B cell (primary cell): ENCODE results near the gene TNNI3. TPM values are rescaled to one million over a fixed set of nuclear protein-coding genes. Genes with fewer than 3 reads are reported as not detected.
A peak's percentile ranks its signal among the peaks of the same experiment; 100 is the strongest.

Source experiments
- ATAC-seq: fragments of 200-7000 bp; cut with Tn5 transposase; one replicate; pipeline ENCODE4 v1.10.0; 2021; ENCODE audit warnings: low read depth, mild to moderate bottlenecking, moderate number of reproducible peaks, moderate library complexity
- CTCF ChIA-PET: fragments of 350-600 bp; sonication (Branson Sonifier 250); formaldehyde crosslinking; loops from one replicate; lab custom pipeline; 2021; ENCODE audit warnings: antibody characterized with exemption, inconsistent platforms; lab: Charles Lee
- POLR2A ChIA-PET: fragments of 350-600 bp; sonication (Branson Sonifier 250); formaldehyde crosslinking; loops from one replicate; lab custom pipeline; 2021; ENCODE audit warnings: antibody characterized with exemption; lab: Charles Lee
- DNase-seq: peaks from one replicate; pipeline ENCODE4 v3.0.0; 2013
- H2AFZ ChIP-seq: 2 replicates; pipeline ENCODE4 v1.6.1; 2012; ENCODE audit warnings: mild to moderate bottlenecking, low read depth, low read length; ENCODE audit not compliant: insufficient read depth, poor library complexity, severe bottlenecking
- H3K27ac ChIP-seq, 2 donors: 1 replicate in 1 of 2; 2 replicates in 1 of 2; pipeline ENCODE4 v1.5.1; 2012 to 2013; ENCODE audit warnings: low read length in 2 of 2, mild to moderate bottlenecking in 2 of 2, moderate library complexity in 1 of 2
- H3K27me3 ChIP-seq, 4 experiments: fragments of 200-600 bp in 1 of 4; sonication (generic) in 1 of 4; replicated peaks in 1 of 4; 1 replicate in 2 of 4; 2 replicates in 2 of 4; pipeline versions ENCODE4 v1.6.1 to v1.7.0; 2013 to 2016; ENCODE audit warnings: low read length in 3 of 4, mild to moderate bottlenecking in 2 of 4, mixed read lengths in 1 of 4, moderate library complexity in 1 of 4; ENCODE audit not compliant: insufficient read depth in 4 of 4, control insufficient read depth in 3 of 4; ENCODE audit errors: control extremely low read depth in 1 of 4
- H3K36me3 ChIP-seq, 2 experiments: replicated peaks in 1 of 2; 1 replicate in 1 of 2; 2 replicates in 1 of 2; pipeline versions ENCODE4 v1.6.1 to v1.7.1; 2013; ENCODE audit warnings: low read length in 1 of 2; ENCODE audit not compliant: insufficient read depth in 2 of 2, control insufficient read depth in 1 of 2; ENCODE audit errors: control extremely low read depth in 1 of 2, extremely low read depth in 1 of 2
- H3K4me1 ChIP-seq, 2 donors: fragments of 200-600 bp in 1 of 2; sonication (generic) in 1 of 2; 1 replicate in 1 of 2; 2 replicates in 1 of 2; pipeline versions ENCODE4 v1.5.1 to v1.6.1; 2013 to 2017; ENCODE audit warnings: low read length in 2 of 2; ENCODE audit not compliant: control insufficient read depth in 2 of 2, insufficient read depth in 2 of 2
- H3K4me2 ChIP-seq: replicated peaks from 2 replicates; pipeline ENCODE3; 2012; ENCODE audit warnings: mild to moderate bottlenecking, low read depth, low read length; ENCODE audit not compliant: poor library complexity, severe bottlenecking
- H3K4me3 ChIP-seq, 5 experiments: fragments of 200-600 bp in 1 of 5; sonication (generic) in 1 of 5; 1 replicate in 3 of 5; 2 replicates in 2 of 5; pipeline versions ENCODE4 v1.5.1 to v1.7.0; 2011 to 2016; ENCODE audit warnings: low read length in 4 of 5, mild to moderate bottlenecking in 4 of 5, low read depth in 2 of 5, control low read depth in 1 of 5, moderate library complexity in 1 of 5; ENCODE audit not compliant: insufficient read depth in 1 of 5; ENCODE audit errors: control extremely low read depth in 1 of 5, extremely low read depth in 1 of 5
- H3K79me2 ChIP-seq: fragments of 200-600 bp; sonication (generic); one replicate; pipeline ENCODE4 v1.6.0; 2016; ENCODE audit warnings: low read length; ENCODE audit not compliant: control insufficient read depth, insufficient read depth
- H3K9ac ChIP-seq: fragments of 200-600 bp; sonication (generic); 2 replicates; pipeline ENCODE4 v1.6.1; 2017; ENCODE audit warnings: mild to moderate bottlenecking, low read length, moderate library complexity
- H3K9me3 ChIP-seq, 3 donors: one replicate each; pipeline versions ENCODE4 v1.6.1 to v1.7.1; 2013; ENCODE audit warnings: low read length in 2 of 3; ENCODE audit not compliant: control insufficient read depth in 2 of 3, insufficient read depth in 1 of 3; ENCODE audit errors: control extremely low read depth in 1 of 3
- H4K20me1 ChIP-seq: 2 replicates; pipeline ENCODE4 v1.6.0; 2012; ENCODE audit warnings: mild to moderate bottlenecking, low read length; ENCODE audit not compliant: insufficient read depth, control insufficient read depth, poor library complexity, severe bottlenecking
- H3K27ac Mint-ChIP-seq: one replicate; pipeline ENCODE4 v1.8.0; 2021; ENCODE audit warnings: mixed read lengths
- H3K27me3 Mint-ChIP-seq: one replicate; pipeline ENCODE4 v1.8.0; 2021; ENCODE audit warnings: mixed read lengths
- H3K4me1 Mint-ChIP-seq: one replicate; pipeline ENCODE4 v1.8.0; 2021; ENCODE audit warnings: mixed read lengths
- H3K4me3 Mint-ChIP-seq: one replicate; pipeline ENCODE4 v1.8.0; 2021; ENCODE audit warnings: mixed read lengths
- H3K9me3 Mint-ChIP-seq: one replicate; pipeline ENCODE4 v1.8.0; 2022; ENCODE audit warnings: mixed read lengths; ENCODE audit not compliant: insufficient read depth
- EZH2 ChIP-seq: IDR thresholded peaks from 2 replicates; pipeline ENCODE4 v1.6.1; 2012; ENCODE audit warnings: borderline replicate concordance, low read depth, mild to moderate bottlenecking, moderate library complexity, low read length; ENCODE audit not compliant: insufficient read depth, poor library complexity, severe bottlenecking
- WGBS: methylation state at CpG from one replicate; pipeline ENCODE4 v1.1.5; 2013; ENCODE audit warnings: missing lambda C conversion rate; ENCODE audit not compliant: insufficient coverage; 5-methylcytosine and 5-hydroxymethylcytosine counted together
- intact Hi-C: fragments of 100-400 bp; cut with micrococcal nuclease; formaldehyde crosslinking; loops from one replicate; pipeline ENCODE4 v1.10.0; 2022
- polyA plus RNA-seq: library from polyadenylated mRNA; depleted of rRNA; stranded (reverse); fragments of >200 nt; gene quantifications from 2 replicates; pipeline ENCODE4 v1.2.3, GENCODE V29; 2012
- total RNA-seq, 2 donors: library from RNA; stranded (reverse); fragments of 120-200 nt in 1 of 2; gene quantifications; 1 replicate in 1 of 2; 2 replicates in 1 of 2; pipeline versions ENCODE4 v1.2.3 to v1.2.4, GENCODE V29; 2013 to 2022
- TF ChIP-seq, protein P1 (sequence below): fragments of 200-600 bp; IDR thresholded peaks from one replicate; pipeline ENCODE4 v1.8.0; 2022; ENCODE audit warnings: antibody characterized with exemption, mild to moderate bottlenecking

TNNI3 gene
- total and polyA plus RNA-seq, 2 donors (not counting 1 experiment from before 2014, with no cell fraction given) = not detected

DNA sequence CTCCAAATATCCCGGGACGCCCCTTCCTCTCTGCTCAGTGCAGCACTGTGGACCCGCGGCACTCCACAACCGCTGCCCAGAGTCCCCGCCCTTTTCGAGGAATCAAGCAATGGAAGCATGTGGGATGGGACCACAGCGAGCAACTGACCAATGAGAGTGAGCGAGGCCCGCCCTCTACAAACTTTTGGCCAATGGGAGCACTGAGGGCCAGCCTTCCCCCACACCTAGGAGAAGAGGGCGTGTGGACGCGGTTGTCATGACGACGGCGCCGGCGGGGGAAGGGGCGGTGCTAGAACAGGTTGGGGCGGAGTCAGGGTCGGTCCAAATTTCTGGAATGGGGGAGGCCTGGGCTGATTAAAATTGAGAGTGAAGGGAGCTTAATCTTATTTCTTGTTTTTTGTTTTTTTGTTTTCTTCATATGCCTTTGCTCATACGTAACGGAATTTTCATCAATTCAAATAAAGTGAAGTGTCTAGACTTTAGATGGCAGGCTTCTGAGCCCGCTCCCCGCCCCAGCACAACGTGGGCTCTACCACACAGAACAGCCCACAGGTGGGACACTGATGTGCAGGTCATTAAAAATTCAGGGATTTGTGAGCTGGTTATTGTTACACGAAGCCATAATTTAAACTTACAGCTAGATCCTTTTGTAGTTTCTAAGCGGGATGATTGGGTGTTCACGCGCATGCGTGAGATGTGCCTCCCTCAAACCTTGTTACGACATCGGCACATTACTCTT, 9.2 kb upstream of the TNNI3 start, which contains the start of gene DNAAF3:
Gene DNAAF3, minus strand, starts transcription at position 84 of the 739 bp plus-strand sequence. CDS start 200 bp downstream, outside the sequence.
- Histone ChIP-seq H3K36me3 (no peaks in the 10 kb centered on the region), H3K4me1 (peaks cover 13 to 18% of the 10 kb centered on the region in 2 donors), H3K79me2 (no peaks in the 10 kb centered on the region), H3K27me3 (peaks cover 0 to 70% (median 26%) of the 10 kb centered on the region in 4 experiments), H4K20me1 (no peaks in the 10 kb centered on the region), H3K9me3 (peaks cover 0 to 29% (median 0%) of the 10 kb centered on the region in 3 donors), H3K4me3 (peak within 1 kb of the TSS in 1 of 5 experiments; percentile 1), H2AFZ (no peak within 1 kb of the TSS), H3K4me2 (peak within 1 kb of the TSS; percentile 47), H3K9ac (peak within 1 kb of the TSS; percentile 11), H3K27ac (no peak within 1 kb of the TSS)
- ChIA-PET CTCF (interaction anchor here (1.2 kb wide), 1 partner anchor 25 kb away, joined by 3 read pairs; no protein-coding TSS in a partner anchor), POLR2A (no interaction called here)
- H3K4me3 Mint-ChIP-seq = peak within 1 kb of the TSS; percentile 34
- peaks cover 4% of the 10 kb centered on the region for H3K9me3 Mint-ChIP-seq
- peak; percentile 72 for DNase-seq
- peaks cover 10% of the 10 kb centered on the region for H3K4me1 Mint-ChIP-seq
- H3K27ac Mint-ChIP-seq = no peak within 1 kb of the TSS
- WGBS = 1% methylated on average over 14 of the region's 33 CpGs
- ATAC-seq = peak; percentile 43
- intact Hi-C loops = no loop called here
- peaks cover 60% of the 10 kb centered on the region for H3K27me3 Mint-ChIP-seq
- TF ChIP-seq, protein P1, sequence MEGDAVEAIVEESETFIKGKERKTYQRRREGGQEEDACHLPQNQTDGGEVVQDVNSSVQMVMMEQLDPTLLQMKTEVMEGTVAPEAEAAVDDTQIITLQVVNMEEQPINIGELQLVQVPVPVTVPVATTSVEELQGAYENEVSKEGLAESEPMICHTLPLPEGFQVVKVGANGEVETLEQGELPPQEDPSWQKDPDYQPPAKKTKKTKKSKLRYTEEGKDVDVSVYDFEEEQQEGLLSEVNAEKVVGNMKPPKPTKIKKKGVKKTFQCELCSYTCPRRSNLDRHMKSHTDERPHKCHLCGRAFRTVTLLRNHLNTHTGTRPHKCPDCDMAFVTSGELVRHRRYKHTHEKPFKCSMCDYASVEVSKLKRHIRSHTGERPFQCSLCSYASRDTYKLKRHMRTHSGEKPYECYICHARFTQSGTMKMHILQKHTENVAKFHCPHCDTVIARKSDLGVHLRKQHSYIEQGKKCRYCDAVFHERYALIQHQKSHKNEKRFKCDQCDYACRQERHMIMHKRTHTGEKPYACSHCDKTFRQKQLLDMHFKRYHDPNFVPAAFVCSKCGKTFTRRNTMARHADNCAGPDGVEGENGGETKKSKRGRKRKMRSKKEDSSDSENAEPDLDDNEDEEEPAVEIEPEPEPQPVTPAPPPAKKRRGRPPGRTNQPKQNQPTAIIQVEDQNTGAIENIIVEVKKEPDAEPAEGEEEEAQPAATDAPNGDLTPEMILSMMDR = no peak
- no peak for TF ChIP-seq EZH2
